GM12878 (cell line): ENCODE results near the gene RALGPS1.

Experiments
- E2F8 ChIP-seq: fragments of 450-650 bp; IDR thresholded peaks from 2 replicates; pipeline ENCODE4 v1.6.1; 2018; ENCODE audit warnings: mild to moderate bottlenecking, low read depth, moderate library complexity; ENCODE audit not compliant: partially characterized antibody
- PML ChIP-seq: IDR thresholded peaks from 2 replicates; pipeline ENCODE4 v1.6.1; 2012; ENCODE audit warnings: low read length, inconsistent platforms

DNA sequence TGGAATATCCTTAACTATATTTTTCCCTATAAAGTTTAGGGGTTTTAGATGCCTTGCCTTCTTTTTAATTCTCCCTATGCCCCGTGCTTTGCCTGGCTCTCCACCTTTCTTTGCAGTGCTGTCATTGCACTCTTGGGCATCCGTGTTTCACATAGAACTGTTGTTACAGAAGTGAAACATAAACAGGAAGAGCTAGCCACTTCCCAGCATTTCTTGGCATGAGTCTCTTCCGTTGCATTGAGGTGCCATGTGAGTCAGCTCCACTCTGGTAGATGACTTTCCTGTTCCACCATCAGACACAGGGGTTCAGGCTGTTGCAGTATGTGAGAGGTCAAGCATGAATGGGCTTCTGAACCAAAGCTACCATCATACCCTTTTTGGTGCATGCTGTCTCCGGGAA is 134.5 kb downstream of the RALGPS1 start:
- TF ChIP-seq PML: no peak
- TF ChIP-seq E2F8: no peak
